ENCODE results near the gene CHST8. TPM values are rescaled to one million over a fixed set of nuclear protein-coding genes. Genes with fewer than 3 reads are reported as not detected.

CHST8 gene, protein sequence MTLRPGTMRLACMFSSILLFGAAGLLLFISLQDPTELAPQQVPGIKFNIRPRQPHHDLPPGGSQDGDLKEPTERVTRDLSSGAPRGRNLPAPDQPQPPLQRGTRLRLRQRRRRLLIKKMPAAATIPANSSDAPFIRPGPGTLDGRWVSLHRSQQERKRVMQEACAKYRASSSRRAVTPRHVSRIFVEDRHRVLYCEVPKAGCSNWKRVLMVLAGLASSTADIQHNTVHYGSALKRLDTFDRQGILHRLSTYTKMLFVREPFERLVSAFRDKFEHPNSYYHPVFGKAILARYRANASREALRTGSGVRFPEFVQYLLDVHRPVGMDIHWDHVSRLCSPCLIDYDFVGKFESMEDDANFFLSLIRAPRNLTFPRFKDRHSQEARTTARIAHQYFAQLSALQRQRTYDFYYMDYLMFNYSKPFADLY
- total RNA-seq (2022; extraction: Qiagen RNA extraction; ENCODE audit: low read depth) = 0.15 to 0.32 TPM in 2 of 5 replicates, not detected in the others

DNA sequence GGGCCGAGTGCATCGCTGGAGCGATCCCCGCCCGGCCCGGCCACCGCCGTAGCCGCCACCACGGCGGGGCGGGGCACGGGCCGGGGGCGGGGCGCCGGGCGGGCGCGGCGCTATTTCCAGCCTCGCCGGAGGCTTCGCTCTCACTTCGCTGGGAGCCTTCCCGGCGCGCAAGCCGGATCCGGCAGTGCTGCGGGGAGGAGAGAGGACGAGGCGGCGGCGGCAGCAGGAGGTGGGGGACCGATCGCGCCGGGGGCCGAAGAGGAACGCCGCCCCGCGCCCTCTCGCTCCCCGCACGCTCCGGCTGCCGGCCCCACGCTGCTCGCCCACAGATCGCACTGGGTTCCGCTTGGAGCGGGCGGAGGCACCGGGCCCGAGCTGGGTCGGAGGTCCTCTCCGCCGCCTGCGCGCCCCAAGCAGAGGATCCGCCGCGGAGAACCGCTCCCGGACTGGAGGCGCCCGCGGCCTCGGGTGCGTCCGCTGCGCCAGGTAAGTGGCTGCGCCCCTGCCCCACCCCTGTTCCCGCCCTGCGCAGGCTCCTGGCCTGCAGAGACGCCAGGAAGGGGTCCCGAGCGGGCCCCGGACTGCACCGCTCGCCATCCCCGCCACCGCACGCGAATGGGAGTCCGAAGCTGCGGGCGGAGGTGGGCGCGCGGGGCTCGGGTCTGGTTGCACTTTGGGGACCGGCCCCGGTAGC is at the start of gene CHST8:
TSS of gene CHST8 (plus strand) at position 143 of the 694 bp plus-strand sequence. CDS start 67,309 bp downstream, outside the sequence.

DNA sequence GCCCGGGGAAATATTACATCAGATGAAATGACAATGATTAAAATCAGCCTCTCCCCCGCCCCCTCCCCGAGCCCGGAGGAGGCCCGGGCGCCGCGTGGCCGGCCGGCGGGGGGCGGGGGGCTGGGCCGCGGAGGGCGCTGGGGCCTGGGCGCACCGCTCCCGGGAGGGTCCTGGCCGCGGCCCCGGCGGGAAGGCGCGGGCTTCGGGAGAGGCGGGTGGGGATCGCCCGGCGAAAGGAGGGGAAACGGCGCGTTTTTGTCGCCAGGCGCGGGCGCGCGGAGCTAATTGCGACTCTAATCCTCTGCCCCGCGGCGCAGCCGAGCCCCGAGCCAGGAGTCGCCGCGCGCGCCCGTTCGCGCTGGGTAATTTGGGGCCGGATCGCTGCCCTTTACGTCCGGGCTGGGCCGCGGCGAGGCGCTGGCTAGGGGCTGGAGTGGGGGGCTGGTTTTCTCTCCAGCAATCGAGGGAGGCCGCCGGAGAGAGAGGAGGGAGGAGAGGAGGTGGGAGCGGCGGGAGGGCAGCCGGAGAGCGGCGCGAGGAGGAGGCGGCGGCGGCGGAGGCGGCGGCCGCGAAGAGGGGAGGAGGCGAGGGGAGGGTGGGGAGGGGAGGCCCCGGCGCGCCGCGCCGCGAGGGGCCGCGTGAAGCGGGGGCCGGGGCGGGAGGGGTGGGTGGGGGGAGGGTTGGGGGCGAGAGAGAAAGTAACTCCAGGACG is 174.6 kb downstream of the CHST8 start, which contains the start of gene KCTD15:
TSS of gene KCTD15 (plus strand) at position 707 of the 712 bp plus-strand sequence. CDS start 3,585 bp downstream, outside the sequence.

Other genes with a start within 250 kb of the CHST8 start
- 29.4 to 45.7 TPM (median 39.9 TPM) in 5 replicates for gene CEBPG, start 248.2 kb upstream of the CHST8 start, total RNA-seq (2022; extraction: Qiagen RNA extraction; ENCODE audit: low read depth)
- gene PEPD, start 100.2 kb upstream of the CHST8 start, total RNA-seq (2022; extraction: Qiagen RNA extraction; ENCODE audit: low read depth) = 88.1 to 130 TPM (median 117 TPM) in 5 replicates
- gene KCTD15, start 174.9 kb downstream of the CHST8 start, total RNA-seq (2022; extraction: Qiagen RNA extraction; ENCODE audit: low read depth) = 31.6 to 70.3 TPM (median 61.4 TPM) in 5 replicates

All from A549 treated with ZK216348 at 1 μM for 4 hours (cell line).